ENCODE data around the gene TPRG1L. TPM values are rescaled to one million over a fixed set of nuclear protein-coding genes. Genes with fewer than 3 reads are reported as not detected.
A peak's percentile ranks its signal among the peaks of the same experiment; 100 is the strongest.

Gene TPRG1L
- total and polyA plus RNA-seq, 7 donors: 33.9 to 66.4 (median 40.2) TPM

DNA sequence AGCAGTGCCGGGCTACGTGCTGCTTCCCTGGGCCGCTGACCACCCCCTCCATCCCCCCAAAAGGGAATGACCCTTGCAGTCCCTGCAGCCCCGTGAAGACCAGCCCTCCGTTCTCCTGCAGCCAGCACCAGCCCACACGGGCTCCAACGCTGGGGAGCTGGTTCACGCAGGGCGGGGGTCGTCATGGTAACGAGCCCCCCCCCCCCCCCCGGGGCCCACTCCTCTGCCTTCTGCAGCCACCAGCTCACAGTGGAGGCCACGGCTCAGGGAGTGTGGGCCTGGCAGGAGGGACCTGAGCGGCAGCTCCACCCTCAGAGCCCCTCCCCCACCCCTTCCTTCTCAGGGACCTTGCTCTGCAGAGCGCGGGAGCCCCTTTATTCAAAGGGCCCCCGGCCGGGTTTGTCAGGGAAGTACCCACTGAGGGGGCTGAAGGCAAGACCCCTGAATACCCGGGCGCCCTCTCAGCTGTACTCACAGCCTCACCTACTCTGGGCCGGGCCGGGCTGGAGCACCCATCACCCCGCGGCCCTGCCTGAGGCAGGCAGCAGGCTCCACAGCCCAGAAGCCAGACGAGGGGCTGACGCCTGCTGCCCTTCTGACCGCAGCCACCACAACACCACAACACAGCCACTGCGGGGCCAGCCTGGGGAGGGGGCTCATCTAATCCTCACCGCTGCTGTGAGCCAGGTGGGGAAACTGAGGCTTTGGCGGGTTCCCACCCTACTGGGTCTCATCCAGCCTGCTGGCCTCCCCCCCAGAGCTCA is 26.1 kb upstream of the TPRG1L start:
- peak in 1 of 4 donors; percentile 4 for ATAC-seq
- intact Hi-C loops (cut with DNase I): no loop called here
- no peak overlapping the region for H3K27ac ChIP-seq

DNA sequence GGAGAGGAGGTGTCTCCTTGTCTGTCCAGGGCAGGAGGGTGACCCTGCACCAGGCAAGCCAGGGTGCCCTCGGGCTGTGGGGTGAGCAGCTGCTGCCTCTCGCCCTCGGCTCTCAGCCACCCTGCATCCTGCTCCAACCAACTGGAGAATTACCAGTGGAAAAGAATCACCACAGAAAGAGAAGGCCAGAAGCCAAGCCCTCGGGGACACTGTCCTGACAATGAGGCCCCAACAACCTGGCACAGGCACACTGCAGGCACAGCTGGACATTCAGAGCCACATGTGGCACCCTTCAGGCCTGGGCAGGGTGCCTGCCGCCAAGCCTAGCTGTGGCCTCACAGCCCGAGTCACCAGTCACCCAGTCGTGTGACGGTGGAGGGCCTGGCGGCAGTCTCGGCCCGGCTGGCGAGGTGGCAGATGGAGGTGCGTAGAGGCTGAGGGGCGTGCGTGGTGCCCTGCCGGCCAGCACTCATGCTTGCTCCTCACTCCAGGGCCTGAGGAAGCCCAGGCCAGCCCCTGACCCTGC is 25.5 kb upstream of the TPRG1L start:
- H3K27me3 ChIP-seq (ENCODE audit: insufficient read depth in 3 of 3, low read length in 2 of 3): no peaks in the 10 kb centered on the region
- H3K27ac ChIP-seq: no peak overlapping the region
- no peaks in the 10 kb centered on the region for H3K9me3 ChIP-seq
- ATAC-seq: peak; percentile 45 to 83 (median 78)
- peak in 1 of 2 donors; percentile 69 for DNase-seq
- H3K36me3 ChIP-seq (ENCODE audit: insufficient read depth in 1 of 2, low read depth in 1 of 2): no peaks in the 10 kb centered on the region
- peaks cover 3% of the 10 kb centered on the region for H3K4me1 ChIP-seq
- 42 to 48% (median 45%) methylated on average over 12 to 16 of the region's 16 CpGs for WGBS, 3 donors
- TF ChIP-seq, protein P1, sequence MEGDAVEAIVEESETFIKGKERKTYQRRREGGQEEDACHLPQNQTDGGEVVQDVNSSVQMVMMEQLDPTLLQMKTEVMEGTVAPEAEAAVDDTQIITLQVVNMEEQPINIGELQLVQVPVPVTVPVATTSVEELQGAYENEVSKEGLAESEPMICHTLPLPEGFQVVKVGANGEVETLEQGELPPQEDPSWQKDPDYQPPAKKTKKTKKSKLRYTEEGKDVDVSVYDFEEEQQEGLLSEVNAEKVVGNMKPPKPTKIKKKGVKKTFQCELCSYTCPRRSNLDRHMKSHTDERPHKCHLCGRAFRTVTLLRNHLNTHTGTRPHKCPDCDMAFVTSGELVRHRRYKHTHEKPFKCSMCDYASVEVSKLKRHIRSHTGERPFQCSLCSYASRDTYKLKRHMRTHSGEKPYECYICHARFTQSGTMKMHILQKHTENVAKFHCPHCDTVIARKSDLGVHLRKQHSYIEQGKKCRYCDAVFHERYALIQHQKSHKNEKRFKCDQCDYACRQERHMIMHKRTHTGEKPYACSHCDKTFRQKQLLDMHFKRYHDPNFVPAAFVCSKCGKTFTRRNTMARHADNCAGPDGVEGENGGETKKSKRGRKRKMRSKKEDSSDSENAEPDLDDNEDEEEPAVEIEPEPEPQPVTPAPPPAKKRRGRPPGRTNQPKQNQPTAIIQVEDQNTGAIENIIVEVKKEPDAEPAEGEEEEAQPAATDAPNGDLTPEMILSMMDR (IDR thresholded peaks at IDR 0.05): no peak
- intact Hi-C loops (cut with DNase I): no loop called here
- H3K4me3 ChIP-seq: no peak overlapping the region

More for the DNA sequence above, 26.1 kb upstream of the TPRG1L start:
- Histone ChIP-seq H3K4me3 (no peak overlapping the region), H3K9me3 (no peaks in the 10 kb centered on the region), H3K36me3 (ENCODE audit: insufficient read depth in 1 of 2, low read depth in 1 of 2) (no peaks in the 10 kb centered on the region), H3K27me3 (ENCODE audit: insufficient read depth in 3 of 3, low read length in 2 of 3) (no peaks in the 10 kb centered on the region), H3K4me1 (peaks cover 3% of the 10 kb centered on the region)
- no peak for DNase-seq
- TF ChIP-seq, protein P1 (IDR thresholded peaks at IDR 0.05): no peak
- 35 to 42% (median 35%) methylated on average over 29 to 30 of the region's 30 CpGs for WGBS, 3 donors

DNA sequence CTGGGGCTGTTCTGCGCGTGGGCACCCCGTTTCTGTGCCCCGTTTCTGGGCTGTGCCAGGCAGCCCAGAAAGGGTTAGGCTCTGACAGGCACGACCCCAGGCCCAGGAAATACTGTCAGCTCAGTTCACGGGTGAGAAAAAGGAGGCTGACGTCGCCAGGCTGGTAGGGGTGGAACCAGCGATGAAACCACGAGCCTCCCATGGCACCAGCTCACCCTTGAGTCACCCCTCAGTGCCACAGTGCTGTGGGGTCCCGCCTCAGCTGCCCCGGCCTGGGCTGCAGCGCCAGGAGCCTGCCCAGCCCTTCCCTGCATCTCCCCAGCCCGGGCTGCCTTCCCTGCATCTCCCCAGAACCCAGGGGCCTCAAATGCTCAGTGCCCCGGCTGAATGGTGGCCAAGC is 25.0 kb upstream of the TPRG1L start:
- peaks cover 3% of the 10 kb centered on the region for H3K4me1 ChIP-seq
- WGBS, 3 donors: 35 to 56% (median 48%) methylated on average over 13 to 15 of the region's 15 CpGs
- TF ChIP-seq, protein P1 (IDR thresholded peaks at IDR 0.05): no peak

DNA sequence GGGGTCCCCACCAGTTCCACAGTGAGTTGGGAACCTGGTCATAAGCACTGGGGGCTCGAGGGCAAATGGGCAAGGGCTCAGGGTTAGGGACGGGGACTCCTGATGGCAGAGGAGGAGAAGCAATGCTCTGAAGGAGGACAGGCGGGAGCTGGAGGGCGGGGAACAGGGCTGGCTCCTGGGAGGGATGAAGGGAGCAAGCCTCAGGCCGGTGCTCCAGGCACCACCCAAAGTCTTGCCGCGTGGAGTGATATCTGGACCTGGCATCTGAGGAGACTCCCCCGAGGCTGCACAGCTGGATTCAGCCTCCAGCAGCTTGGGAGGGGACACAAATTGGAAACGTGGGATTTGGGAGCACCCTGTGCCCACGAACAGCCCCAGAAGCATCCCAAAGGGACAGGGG is 24.5 kb upstream of the TPRG1L start:
- DNase-seq (no peak), ATAC-seq (no peak)
- WGBS, 3 donors: 79 to 86% (median 84%) methylated on average over 10 of the region's 10 CpGs
- Histone ChIP-seq H3K36me3 (ENCODE audit: insufficient read depth in 1 of 2, low read depth in 1 of 2) (no peaks in the 10 kb centered on the region), H3K9me3 (no peaks in the 10 kb centered on the region), H3K27ac (no peak overlapping the region), H3K4me3 (no peak overlapping the region), H3K27me3 (ENCODE audit: insufficient read depth in 3 of 3, low read length in 2 of 3) (no peaks in the 10 kb centered on the region), H3K4me1 (peaks cover 3% of the 10 kb centered on the region)
- TF ChIP-seq, protein P1 (IDR thresholded peaks at IDR 0.05): no peak
- intact Hi-C loops (cut with DNase I): no loop called here

More for the DNA sequence above, 25.0 kb upstream of the TPRG1L start:
- no peak for DNase-seq
- intact Hi-C loops (cut with DNase I): no loop called here
- Histone ChIP-seq H3K27me3 (ENCODE audit: insufficient read depth in 3 of 3, low read length in 2 of 3) (no peaks in the 10 kb centered on the region), H3K4me3 (no peak overlapping the region), H3K27ac (no peak overlapping the region), H3K36me3 (ENCODE audit: insufficient read depth in 1 of 2, low read depth in 1 of 2) (no peaks in the 10 kb centered on the region), H3K9me3 (no peaks in the 10 kb centered on the region)
- ATAC-seq: peak in 2 of 4 donors; percentile 10 to 20

Measured in psoas muscle (tissue), 8 donors.